Lung microvascular endothelial cell (primary cell): ENCODE measurements around the gene PDXK. TPM values are rescaled to one million over a fixed set of nuclear protein-coding genes. Genes with fewer than 3 reads are reported as not detected.
"Not testable (repeated sequence)": the region's sequence is repeated elsewhere in the genome, so short reads cannot be mapped to it uniquely, and the experiment has no call there.

ENCODE experiments used
- DNase-seq, 2 donors: peaks; one replicate each; pipeline versions ENCODE4 v3.0.0 to v3.0.0-alpha.2; 2010; ENCODE audit warnings: low read depth in 2 of 2
- total RNA-seq: library from RNA; depleted of rRNA; stranded (reverse); fragments of >200 nt; gene quantifications from 2 replicates; pipeline ENCODE4 v1.2.1, GENCODE V29; 2014

Gene PDXK
- total RNA-seq, result 20.7 and 23.6 TPM in 2 replicates

GRCh38 chr21:43718872-43719747 is at the start of gene PDXK:
Gene PDXK, plus strand, starts transcription at chr21:43719129. Its CDS starts 166 bp downstream, at chr21:43719295.
- DNase-seq, result peak; percentile 80 to 82

GRCh38 chr21:43669828-43670605 is 48.9 kb upstream of the PDXK start:
- DNase-seq, result no peak

- DNase-seq, result no peak
These were observed 43.1 kb upstream of the PDXK start for GRCh38 chr21:43675871-43676270.

- no peak for DNase-seq
These were observed 42.5 kb upstream of the PDXK start for GRCh38 chr21:43676391-43676790.

- DNase-seq, result no peak
These were observed 39.0 kb upstream of the PDXK start for GRCh38 chr21:43679951-43680350.

- DNase-seq, result not testable (repeated sequence)
These were observed 38.5 kb upstream of the PDXK start for GRCh38 chr21:43680421-43680820.

GRCh38 chr21:43681650-43682049 is 37.3 kb upstream of the PDXK start:
- DNase-seq, result no peak

- peak; percentile 27 to 87 for DNase-seq
These were observed 34.5 kb upstream of the PDXK start for GRCh38 chr21:43684424-43684823.

GRCh38 chr21:43686811-43687565 is 31.9 kb upstream of the PDXK start:
- no peak for DNase-seq

- peak in 1 of 2 donors; percentile 54 for DNase-seq
These were observed 31.1 kb upstream of the PDXK start for GRCh38 chr21:43687566-43688399.

GRCh38 chr21:43688906-43689305 is 30.0 kb upstream of the PDXK start:
- no peak for DNase-seq

GRCh38 chr21:43689556-43690337 is 29.2 kb upstream of the PDXK start:
- no peak for DNase-seq

GRCh38 chr21:43690346-43690745 is 28.6 kb upstream of the PDXK start:
- DNase-seq, result no peak

- no peak for DNase-seq
These were observed 27.7 kb upstream of the PDXK start for GRCh38 chr21:43691086-43691795.

GRCh38 chr21:43691801-43692200 is 27.1 kb upstream of the PDXK start:
- DNase-seq, result no peak

- DNase-seq, result no peak
These were observed 26.0 kb upstream of the PDXK start for GRCh38 chr21:43692949-43693348.

- no peak for DNase-seq
These were observed 24.9 kb upstream of the PDXK start for GRCh38 chr21:43693981-43694380.

- DNase-seq, result no peak
These were observed 24.4 kb upstream of the PDXK start for GRCh38 chr21:43694437-43695079.

GRCh38 chr21:43696214-43696613 is 22.7 kb upstream of the PDXK start:
- no peak for DNase-seq
